ENCODE data around the gene NNMT.

The NNMT gene

GRCh38 chr11:114253771-114254170 lies 42.4 kb upstream of the NNMT start:
- H3K4me3 ChIP-seq (ENCODE audit: low read depth, low read length): no peak overlapping the region
- DNase-seq (ENCODE audit: low read depth): no peak
- no peak for TF ChIP-seq CTCF (IDR thresholded peaks at IDR 0.05; ENCODE audit: control insufficient read depth, extremely low read depth, insufficient read depth)

DNA sequence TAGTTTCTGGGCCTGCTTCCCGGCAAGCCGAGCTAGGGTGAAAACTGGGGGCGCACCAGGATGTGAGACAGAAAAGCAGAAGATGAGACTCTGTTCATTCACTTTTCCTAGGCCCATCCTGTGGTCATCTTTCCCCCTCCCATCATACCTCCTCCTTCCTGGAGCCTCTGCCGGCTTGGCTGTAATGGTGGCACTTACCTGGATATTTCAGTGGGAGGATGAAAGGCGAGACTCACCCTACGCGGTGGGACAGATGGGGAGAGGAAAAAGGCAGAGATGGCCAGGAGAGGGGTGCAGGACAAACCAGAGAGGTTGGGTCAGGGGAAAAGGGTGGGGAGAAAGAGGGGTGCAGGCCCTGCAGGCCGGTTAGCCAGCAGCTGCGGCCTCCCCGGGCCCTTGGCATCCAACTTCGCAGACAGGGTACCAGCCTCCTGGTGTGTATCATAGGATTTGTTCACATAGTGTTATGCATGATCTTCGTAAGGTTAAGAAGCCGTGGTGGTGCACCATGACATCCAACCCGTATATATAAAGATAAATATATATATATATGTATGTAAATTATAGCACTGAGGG lies 41.5 kb upstream of the NNMT start:
- H3K4me3 ChIP-seq (ENCODE audit: low read depth, low read length): no peak overlapping the region
- no peak for DNase-seq (ENCODE audit: low read depth)
- TF ChIP-seq CTCF (IDR thresholded peaks at IDR 0.05; ENCODE audit: control insufficient read depth, extremely low read depth, insufficient read depth): no peak

DNA sequence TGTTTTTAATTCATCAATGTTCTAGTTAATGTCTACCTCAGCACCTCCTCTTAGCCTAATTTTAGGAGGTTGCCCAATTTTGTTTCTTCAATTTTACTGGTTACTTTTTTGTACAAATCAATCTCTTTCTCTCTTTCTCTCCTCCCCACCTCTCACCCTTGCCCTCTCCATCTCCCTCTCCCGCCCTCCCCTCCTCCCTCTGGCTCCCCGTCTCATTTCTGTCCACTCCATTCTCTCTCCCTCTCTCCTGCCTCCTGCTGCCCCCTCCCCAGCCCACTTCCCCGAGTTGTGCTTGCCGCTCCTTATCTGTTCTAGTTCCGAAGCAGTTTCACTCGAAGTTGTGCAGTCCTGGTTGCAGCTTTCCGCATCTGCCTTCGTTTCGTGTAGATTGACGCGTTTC lies 40.9 kb upstream of the NNMT start:
- no peak overlapping the region for H3K4me3 ChIP-seq (ENCODE audit: low read depth, low read length)
- DNase-seq (ENCODE audit: low read depth): no peak
- TF ChIP-seq CTCF (IDR thresholded peaks at IDR 0.05; ENCODE audit: control insufficient read depth, extremely low read depth, insufficient read depth): no peak

- DNase-seq (ENCODE audit: low read depth): no peak
- H3K4me3 ChIP-seq (ENCODE audit: low read depth, low read length): no peak overlapping the region
- TF ChIP-seq CTCF (IDR thresholded peaks at IDR 0.05; ENCODE audit: control insufficient read depth, extremely low read depth, insufficient read depth): no peak
Observed at GRCh38 chr11:114256176-114256966, 39.8 kb upstream of the NNMT start.

DNA sequence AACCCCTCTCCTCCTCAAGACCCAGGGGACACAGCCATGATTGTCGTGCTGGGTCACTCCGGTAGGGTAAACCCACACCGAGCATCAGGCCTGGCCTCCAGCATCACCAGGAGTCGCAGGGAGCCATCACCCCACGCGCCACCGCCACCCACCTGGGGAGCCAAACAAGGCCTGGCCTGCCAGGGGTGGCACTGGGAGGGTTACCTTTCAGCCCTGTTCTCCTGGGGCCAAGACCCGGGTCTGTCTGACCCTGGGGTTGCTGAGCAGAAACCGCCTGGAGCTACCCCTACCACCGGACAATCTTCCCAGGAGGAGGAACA lies 39.3 kb upstream of the NNMT start:
- H3K4me3 ChIP-seq (ENCODE audit: low read depth, low read length): no peak overlapping the region
- no peak for TF ChIP-seq CTCF (IDR thresholded peaks at IDR 0.05; ENCODE audit: control insufficient read depth, extremely low read depth, insufficient read depth)
- DNase-seq (ENCODE audit: low read depth): no peak

DNA sequence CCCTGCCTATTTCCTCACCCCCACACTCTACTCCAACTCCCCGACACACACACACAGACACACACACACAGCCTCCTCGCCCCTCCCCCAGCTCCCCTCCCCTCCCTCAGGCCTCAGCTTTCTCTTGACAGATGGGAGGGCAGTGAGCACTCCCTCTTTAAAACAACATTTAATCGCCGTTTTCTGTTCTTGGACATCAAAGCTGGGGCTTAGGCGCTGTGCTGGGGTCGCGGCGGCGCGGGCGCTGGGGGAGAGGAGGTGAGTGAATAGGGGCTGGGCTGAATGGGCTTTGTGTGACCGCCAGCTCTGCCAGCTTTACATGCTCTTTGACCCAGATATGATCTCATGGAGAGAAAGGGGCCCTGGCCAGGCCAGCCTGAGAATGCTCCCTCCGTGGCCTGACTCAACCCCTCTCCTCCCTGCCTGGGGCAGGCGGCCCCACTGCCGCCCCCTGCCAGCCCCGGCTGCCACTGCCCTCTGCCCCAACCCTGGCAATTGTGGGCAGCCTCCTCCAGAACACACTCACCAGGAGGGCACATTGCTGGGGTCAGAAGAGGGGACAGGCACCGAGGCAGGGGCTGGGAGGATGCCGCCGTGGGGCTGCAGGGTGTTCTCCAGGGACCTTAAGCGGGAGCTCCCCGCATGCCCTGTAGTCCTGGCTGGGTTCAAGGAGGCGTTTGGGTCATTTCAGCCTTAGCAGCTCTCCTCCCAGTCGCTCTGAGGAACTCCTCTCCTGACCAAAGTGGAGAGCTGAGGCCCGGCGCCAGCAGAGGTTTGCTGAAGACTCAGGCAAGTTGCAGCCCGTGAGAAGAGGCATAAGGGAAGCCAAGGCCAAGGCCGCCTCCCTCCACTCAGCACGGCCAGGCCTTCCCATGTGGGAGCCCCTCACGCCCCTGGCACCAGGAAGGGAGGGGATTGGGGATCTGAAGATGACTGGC lies 38.3 kb upstream of the NNMT start:
- no peak overlapping the region for H3K4me3 ChIP-seq (ENCODE audit: low read depth, low read length)
- DNase-seq (ENCODE audit: low read depth): no peak
- 0 out of 2 replicates have a peak, but pooled peaks have one; percentile 19 for TF ChIP-seq CTCF (IDR thresholded peaks at IDR 0.05; ENCODE audit: control insufficient read depth, extremely low read depth, insufficient read depth)

All from LNCaP clone FGC (cell line).